HG03175 (cell line): ENCODE measurements around the gene SMAD4.
A peak's percentile ranks its signal among the peaks of the same experiment; 100 is the strongest.
"Not testable (repeated sequence)": the region's sequence is repeated elsewhere in the genome, so short reads cannot be mapped to it uniquely, and the experiment has no call there.

Experiments used
- ATAC-seq: cut with Tn5 transposase; IDR thresholded peaks from one replicate; pipeline ENCODE4 v1.9.1; 2021; ENCODE audit warnings: mild to moderate bottlenecking, moderate library complexity; ENCODE audit not compliant: unreplicated experiment

The SMAD4 gene

DNA sequence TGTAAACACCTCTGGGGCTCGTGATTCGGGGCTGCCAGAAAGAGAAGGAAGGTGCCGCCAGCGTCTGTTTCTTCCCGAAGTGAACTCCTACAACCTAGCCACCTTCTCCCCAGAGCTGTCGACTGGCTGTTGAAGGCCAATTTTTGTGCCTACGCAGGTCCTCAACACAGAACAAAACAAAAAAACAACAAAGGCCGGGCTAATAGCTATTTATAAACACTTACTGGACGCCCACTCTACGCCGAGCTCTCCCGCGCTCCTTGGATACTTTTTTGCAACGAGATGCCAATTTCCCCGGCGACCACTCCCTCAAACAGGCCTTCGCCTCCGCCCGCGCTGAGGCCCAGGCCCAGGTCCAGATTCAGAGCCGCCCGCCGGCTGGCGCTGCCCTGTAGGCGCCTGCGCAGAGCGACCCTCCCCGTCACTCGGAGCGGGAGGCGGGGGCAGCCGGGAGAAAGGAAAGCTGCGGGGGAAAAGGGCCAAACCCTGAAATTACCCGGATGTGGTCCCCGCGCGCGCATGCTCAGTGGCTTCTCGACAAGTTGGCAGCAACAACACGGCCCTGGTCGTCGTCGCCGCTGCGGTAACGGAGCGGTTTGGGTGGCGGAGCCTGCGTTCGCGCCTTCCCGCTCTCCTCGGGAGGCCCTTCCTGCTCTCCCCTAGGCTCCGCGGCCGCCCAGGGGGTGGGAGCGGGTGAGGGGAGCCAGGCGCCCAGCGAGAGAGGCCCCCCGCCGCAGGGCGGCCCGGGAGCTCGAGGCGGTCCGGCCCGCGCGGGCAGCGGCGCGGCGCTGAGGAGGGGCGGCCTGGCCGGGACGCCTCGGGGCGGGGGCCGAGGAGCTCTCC, at the start of gene SMAD4:
Gene SMAD4, plus strand, starts transcription at position 520 of the 843 bp plus-strand sequence. CDS start 16,834 bp downstream, outside the sequence.
- ATAC-seq, result peak; percentile 77

DNA sequence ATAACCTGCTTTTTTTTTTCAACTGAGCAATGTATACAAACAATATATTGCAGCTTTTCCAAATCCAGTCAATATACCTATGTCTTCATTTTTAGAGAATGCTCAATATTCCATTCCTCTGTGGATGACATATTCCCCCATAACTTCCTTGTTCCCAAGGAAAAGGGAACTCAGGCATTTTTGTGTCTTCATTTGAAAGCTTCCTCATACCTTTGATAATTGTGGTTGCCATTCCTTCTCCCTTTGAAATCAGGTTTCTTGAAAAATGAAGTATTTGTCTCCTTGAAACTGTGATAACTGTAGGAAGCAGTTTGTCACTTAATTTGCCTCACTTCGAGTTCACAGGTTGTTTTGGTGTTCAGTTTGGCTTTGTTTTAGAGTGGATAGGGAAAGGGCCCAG, 48.6 kb upstream of the SMAD4 start:
- ATAC-seq, result no peak

- ATAC-seq, result no peak
These were observed 47.8 kb upstream of the SMAD4 start for GRCh38 chr18:50982086-50982801.

- ATAC-seq, result no peak
These were observed 47.2 kb upstream of the SMAD4 start for GRCh38 chr18:50982802-50983179.

GRCh38 chr18:50986360-50987087, 43.5 kb upstream of the SMAD4 start:
- no peak for ATAC-seq

DNA sequence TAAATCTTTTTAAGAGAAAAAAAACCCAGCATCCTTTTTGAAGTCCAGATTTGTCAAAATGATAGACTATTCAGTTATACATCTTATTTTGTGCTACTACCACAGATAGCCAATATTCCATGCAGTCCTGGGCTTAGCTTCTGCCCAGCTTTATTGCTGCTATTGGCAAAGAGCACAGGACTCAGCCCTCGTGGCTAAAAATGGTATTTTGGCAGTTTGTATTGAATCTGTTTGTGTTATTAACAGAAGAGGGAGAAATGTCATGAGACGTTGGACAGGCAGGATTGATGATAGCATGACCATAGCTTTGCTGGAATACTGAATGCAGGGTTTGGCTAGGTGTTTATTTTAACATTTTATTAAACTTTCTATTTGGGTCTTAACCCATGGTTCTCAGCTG, 42.8 kb upstream of the SMAD4 start:
- no peak for ATAC-seq

- ATAC-seq, result no peak
These were observed 40.3 kb upstream of the SMAD4 start for GRCh38 chr18:50989711-50990110.

- ATAC-seq, result no peak
These were observed 37.7 kb upstream of the SMAD4 start for GRCh38 chr18:50992351-50992762.

GRCh38 chr18:50994031-50994430, 36.0 kb upstream of the SMAD4 start:
- no peak for ATAC-seq

- not testable (repeated sequence) for ATAC-seq
These were observed 26.8 kb upstream of the SMAD4 start for GRCh38 chr18:51003174-51003573.

GRCh38 chr18:51006061-51006818, 23.8 kb upstream of the SMAD4 start:
- no peak for ATAC-seq

DNA sequence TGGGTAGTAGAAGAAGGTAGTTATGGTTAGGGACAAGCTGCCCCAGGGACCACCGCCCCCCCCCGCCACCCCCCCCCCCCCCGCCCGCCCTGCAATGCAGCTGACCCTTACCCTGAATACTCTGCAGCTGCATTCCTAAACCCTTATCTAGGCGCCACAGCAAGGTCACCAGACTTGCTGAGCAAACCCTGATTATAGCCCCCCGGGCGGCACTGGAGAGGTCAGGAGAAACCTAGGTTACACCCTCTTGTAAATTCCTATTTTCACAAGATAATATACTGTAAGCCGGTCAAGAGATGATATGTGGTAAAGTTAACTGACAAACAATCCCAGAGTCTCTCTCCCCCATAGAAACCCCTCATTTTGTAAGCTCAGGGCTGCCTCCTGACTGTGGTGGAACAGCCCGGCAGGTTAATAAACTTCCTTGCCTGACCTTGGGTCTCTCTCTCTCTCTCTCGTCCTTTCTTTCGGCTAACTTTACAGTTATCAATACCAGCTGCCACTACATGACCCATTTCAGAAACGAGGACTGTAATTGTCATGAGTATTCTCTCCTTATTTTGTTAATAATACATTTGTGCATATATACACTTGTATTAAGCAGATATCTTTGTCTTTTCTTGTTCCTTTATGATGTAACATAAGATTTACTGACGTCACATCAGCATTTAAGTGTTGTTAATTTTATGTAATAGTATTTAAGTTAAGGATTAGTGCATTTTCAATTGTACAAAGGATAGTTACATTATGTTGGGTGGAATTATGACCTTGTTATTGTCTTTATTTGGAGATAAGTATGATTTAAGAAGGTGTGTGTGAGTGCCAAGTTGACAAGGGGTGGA, 22.8 kb upstream of the SMAD4 start:
- no peak for ATAC-seq

GRCh38 chr18:51007790-51008139, 22.2 kb upstream of the SMAD4 start:
- no peak for ATAC-seq

GRCh38 chr18:51009072-51009471, 20.9 kb upstream of the SMAD4 start:
- no peak for ATAC-seq

- ATAC-seq, result no peak
These were observed 19.8 kb upstream of the SMAD4 start for GRCh38 chr18:51010218-51010617.

- ATAC-seq, result no peak
These were observed 18.3 kb upstream of the SMAD4 start for GRCh38 chr18:51011709-51012108.

DNA sequence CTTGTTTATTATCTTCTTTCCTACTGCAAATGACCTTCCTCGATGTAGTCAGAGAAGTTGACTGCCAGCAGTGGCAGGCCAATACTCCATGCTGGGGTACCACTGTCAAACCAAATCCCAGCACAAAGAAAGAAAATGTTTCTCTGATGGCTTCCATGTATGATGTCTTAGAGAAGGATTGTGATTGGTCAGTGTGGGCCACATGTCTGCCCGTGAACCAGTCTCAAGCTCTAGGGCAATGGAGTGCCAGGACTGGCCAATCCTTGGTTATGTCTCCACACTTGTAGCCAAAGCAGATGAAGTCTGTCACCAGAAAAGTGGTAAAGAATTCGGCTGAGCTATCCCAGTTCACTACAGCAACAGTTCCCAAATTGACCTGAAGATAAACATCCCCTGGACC, 17.6 kb upstream of the SMAD4 start:
- ATAC-seq, result no peak

GRCh38 chr18:51013259-51013658, 16.8 kb upstream of the SMAD4 start:
- no peak for ATAC-seq

GRCh38 chr18:51017140-51017879, 12.7 kb upstream of the SMAD4 start:
- ATAC-seq, result no peak
